Activated T-cell treated with anti-CD3 and anti-CD28 coated beads, Interleukin-2, amount 50 U/mL, for 24 hours (primary cell): ENCODE results near the gene RAVER2.

Source experiments
- DNase-seq: peaks from one replicate; pipeline ENCODE4 v3.0.0-alpha.2; 2020
- H3K27ac Mint-ChIP-seq: 2 replicates; pipeline ENCODE4 v1.8.0; 2020; ENCODE audit warnings: mild to moderate bottlenecking, mixed read lengths
- H3K27me3 Mint-ChIP-seq: 2 replicates; pipeline ENCODE4 v1.8.0; 2020; ENCODE audit warnings: mixed read lengths
- H3K36me3 Mint-ChIP-seq: 2 replicates; pipeline ENCODE4 v1.8.0; 2020; ENCODE audit warnings: low read depth, mixed read lengths
- H3K4me1 Mint-ChIP-seq: 2 replicates; pipeline ENCODE4 v1.8.0; 2020; ENCODE audit warnings: low read depth, mixed read lengths
- H3K4me3 Mint-ChIP-seq: 2 replicates; pipeline ENCODE4 v1.8.0; 2020; ENCODE audit warnings: mild to moderate bottlenecking, moderate library complexity, mixed read lengths
- H3K9me3 Mint-ChIP-seq: 2 replicates; pipeline ENCODE4 v1.8.0; 2020; ENCODE audit warnings: mixed read lengths

RAVER2 gene

GRCh38 chr1:64878090-64878489 lies 133.2 kb downstream of the RAVER2 start:
- Mint-ChIP-seq H3K36me3 (peaks cover 85% of the 10 kb centered on the region), H3K4me3 (no peak overlapping the region), H3K9me3 (no peaks in the 10 kb centered on the region), H3K27ac (peak overlapping the region; percentile 60), H3K4me1 (peaks cover 76% of the 10 kb centered on the region), H3K27me3 (no peaks in the 10 kb centered on the region)
- no peak for DNase-seq

- no peak for DNase-seq
- Mint-ChIP-seq H3K4me1 (peaks cover 80% of the 10 kb centered on the region), H3K9me3 (no peaks in the 10 kb centered on the region), H3K27ac (no peak overlapping the region), H3K4me3 (no peak overlapping the region), H3K36me3 (peaks cover 83% of the 10 kb centered on the region), H3K27me3 (no peaks in the 10 kb centered on the region)
Measured at GRCh38 chr1:64878931-64879611, 134.2 kb downstream of the RAVER2 start.

GRCh38 chr1:64880449-64880848 lies 135.6 kb downstream of the RAVER2 start:
- peaks cover 83% of the 10 kb centered on the region for H3K36me3 Mint-ChIP-seq
- no peak overlapping the region for H3K4me3 Mint-ChIP-seq

GRCh38 chr1:64881281-64881680 lies 136.4 kb downstream of the RAVER2 start:
- H3K27ac Mint-ChIP-seq = no peak overlapping the region
- H3K4me1 Mint-ChIP-seq = peaks cover 77% of the 10 kb centered on the region
- H3K27me3 Mint-ChIP-seq = no peaks in the 10 kb centered on the region
- no peak for DNase-seq
- no peak overlapping the region for H3K4me3 Mint-ChIP-seq
- peaks cover 82% of the 10 kb centered on the region for H3K36me3 Mint-ChIP-seq
- H3K9me3 Mint-ChIP-seq = no peaks in the 10 kb centered on the region

More at GRCh38 chr1:64880449-64880848, 135.6 kb downstream of the RAVER2 start:
- no peak for DNase-seq
- no peak overlapping the region for H3K27ac Mint-ChIP-seq
- H3K9me3 Mint-ChIP-seq = no peaks in the 10 kb centered on the region
- peaks cover 81% of the 10 kb centered on the region for H3K4me1 Mint-ChIP-seq
- no peaks in the 10 kb centered on the region for H3K27me3 Mint-ChIP-seq
